Stimulated activated CD4-positive, alpha-beta T cell treated with anti-CD3 and anti-CD28 coated beads, Interleukin-4, amount 100 ng/mL, for 48 hours (primary cell): ENCODE data around the gene FHIP2A.
"Not testable (repeated sequence)": the region's sequence is repeated elsewhere in the genome, so short reads cannot be mapped to it uniquely, and the experiment has no call there.

Experiments used
- DNase-seq, 2 donors: peaks; one replicate each; pipeline ENCODE4 v3.0.0-alpha.2; 2020; ENCODE audit warnings: low read depth in 2 of 2

Gene FHIP2A

GRCh38 chr10:114856544-114857287 lies 35.1 kb downstream of the FHIP2A start:
- no peak for DNase-seq

GRCh38 chr10:114857288-114857565 lies 35.6 kb downstream of the FHIP2A start:
- not testable (repeated sequence) for DNase-seq

- no peak for DNase-seq
These were observed 36.5 kb downstream of the FHIP2A start for GRCh38 chr10:114857922-114858629.

GRCh38 chr10:114859222-114859621 lies 37.6 kb downstream of the FHIP2A start:
- no peak for DNase-seq

- no peak for DNase-seq
These were observed 40.9 kb downstream of the FHIP2A start for GRCh38 chr10:114862456-114862855.

GRCh38 chr10:114867365-114867764 lies 45.8 kb downstream of the FHIP2A start:
- DNase-seq = no peak

GRCh38 chr10:114868870-114869519 lies 47.4 kb downstream of the FHIP2A start:
- DNase-seq = no peak

GRCh38 chr10:114869520-114869892 lies 47.9 kb downstream of the FHIP2A start:
- DNase-seq = no peak

GRCh38 chr10:114870486-114870885 lies 48.9 kb downstream of the FHIP2A start:
- DNase-seq = no peak

- no peak for DNase-seq
These were observed 49.8 kb downstream of the FHIP2A start for GRCh38 chr10:114871379-114871778.
